Measurements from ENCODE around the gene CTNS. TPM values are rescaled to one million over a fixed set of nuclear protein-coding genes. Genes with fewer than 3 reads are reported as not detected.
A peak's percentile ranks its signal among the peaks of the same experiment; 100 is the strongest.

Gene CTNS
- total and polyA plus RNA-seq, 2 of the 13 experiments (the other 11 are each of a cell fraction or from before 2014, with no cell fraction given), result 9.5 to 13.7 TPM

GRCh38 chr17:3636154-3636907 lies at the start of gene CTNS, which contains the start of gene SHPK (continued):
- TF ChIP-seq, protein P1, sequence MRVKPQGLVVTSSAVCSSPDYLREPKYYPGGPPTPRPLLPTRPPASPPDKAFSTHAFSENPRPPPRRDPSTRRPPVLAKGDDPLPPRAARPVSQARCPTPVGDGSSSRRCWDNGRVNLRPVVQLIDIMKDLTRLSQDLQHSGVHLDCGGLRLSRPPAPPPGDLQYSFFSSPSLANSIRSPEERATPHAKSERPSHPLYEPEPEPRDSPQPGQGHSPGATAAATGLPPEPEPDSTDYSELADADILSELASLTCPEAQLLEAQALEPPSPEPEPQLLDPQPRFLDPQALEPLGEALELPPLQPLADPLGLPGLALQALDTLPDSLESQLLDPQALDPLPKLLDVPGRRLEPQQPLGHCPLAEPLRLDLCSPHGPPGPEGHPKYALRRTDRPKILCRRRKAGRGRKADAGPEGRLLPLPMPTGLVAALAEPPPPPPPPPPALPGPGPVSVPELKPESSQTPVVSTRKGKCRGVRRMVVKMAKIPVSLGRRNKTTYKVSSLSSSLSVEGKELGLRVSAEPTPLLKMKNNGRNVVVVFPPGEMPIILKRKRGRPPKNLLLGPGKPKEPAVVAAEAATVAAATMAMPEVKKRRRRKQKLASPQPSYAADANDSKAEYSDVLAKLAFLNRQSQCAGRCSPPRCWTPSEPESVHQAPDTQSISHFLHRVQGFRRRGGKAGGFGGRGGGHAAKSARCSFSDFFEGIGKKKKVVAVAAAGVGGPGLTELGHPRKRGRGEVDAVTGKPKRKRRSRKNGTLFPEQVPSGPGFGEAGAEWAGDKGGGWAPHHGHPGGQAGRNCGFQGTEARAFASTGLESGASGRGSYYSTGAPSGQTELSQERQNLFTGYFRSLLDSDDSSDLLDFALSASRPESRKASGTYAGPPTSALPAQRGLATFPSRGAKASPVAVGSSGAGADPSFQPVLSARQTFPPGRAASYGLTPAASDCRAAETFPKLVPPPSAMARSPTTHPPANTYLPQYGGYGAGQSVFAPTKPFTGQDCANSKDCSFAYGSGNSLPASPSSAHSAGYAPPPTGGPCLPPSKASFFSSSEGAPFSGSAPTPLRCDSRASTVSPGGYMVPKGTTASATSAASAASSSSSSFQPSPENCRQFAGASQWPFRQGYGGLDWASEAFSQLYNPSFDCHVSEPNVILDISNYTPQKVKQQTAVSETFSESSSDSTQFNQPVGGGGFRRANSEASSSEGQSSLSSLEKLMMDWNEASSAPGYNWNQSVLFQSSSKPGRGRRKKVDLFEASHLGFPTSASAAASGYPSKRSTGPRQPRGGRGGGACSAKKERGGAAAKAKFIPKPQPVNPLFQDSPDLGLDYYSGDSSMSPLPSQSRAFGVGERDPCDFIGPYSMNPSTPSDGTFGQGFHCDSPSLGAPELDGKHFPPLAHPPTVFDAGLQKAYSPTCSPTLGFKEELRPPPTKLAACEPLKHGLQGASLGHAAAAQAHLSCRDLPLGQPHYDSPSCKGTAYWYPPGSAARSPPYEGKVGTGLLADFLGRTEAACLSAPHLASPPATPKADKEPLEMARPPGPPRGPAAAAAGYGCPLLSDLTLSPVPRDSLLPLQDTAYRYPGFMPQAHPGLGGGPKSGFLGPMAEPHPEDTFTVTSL (CRISPR knock-in tag; IDR thresholded peaks at IDR 0.05; ENCODE audit: borderline replicate concordance), result no peak
- TF ChIP-seq FOXP4 (CRISPR knock-in tag; IDR thresholded peaks at IDR 0.05) (peak; percentile 8), ZNF350 (CRISPR knock-in tag; IDR thresholded peaks at IDR 0.05; ENCODE audit: borderline replicate concordance, low read depth) (peak; percentile 83), TSC22D2 (CRISPR knock-in tag; IDR thresholded peaks at IDR 0.05; ENCODE audit: borderline replicate concordance) (peak; percentile 69; the same call in 1 of the 2 replicates), ZNF367 (CRISPR knock-in tag; IDR thresholded peaks at IDR 0.05; ENCODE audit: borderline replicate concordance) (0 out of 2 replicates have a peak, but pooled peaks have one; percentile 66), ZNF142 (CRISPR knock-in tag; IDR thresholded peaks at IDR 0.05) (0 out of 2 replicates have a peak, but pooled peaks have one; percentile 42), ARNT2 (CRISPR knock-in tag; IDR thresholded peaks at IDR 0.05; ENCODE audit: low read depth) (peak; percentile 87), MTF2 (CRISPR knock-in tag; IDR thresholded peaks at IDR 0.05; ENCODE audit: borderline replicate concordance) (no peak), NFYB (CRISPR knock-in tag; IDR thresholded peaks at IDR 0.05) (peak; percentile 86), FOXO1 (CRISPR knock-in tag; IDR thresholded peaks at IDR 0.05) (peak; percentile 27; the same call in 1 of the 2 replicates), ZNF777 (CRISPR knock-in tag; IDR thresholded peaks at IDR 0.05) (peak; percentile 58), SIN3B (IDR thresholded peaks at IDR 0.05; ENCODE audit: low read length) (peak; percentile 64; the same call in 1 of the 2 replicates), KDM4B (CRISPR knock-in tag; IDR thresholded peaks at IDR 0.05) (peak; percentile 53)

All from HepG2 (cell line).